ENCODE data around the gene EIF3L.

EIF3L gene

DNA sequence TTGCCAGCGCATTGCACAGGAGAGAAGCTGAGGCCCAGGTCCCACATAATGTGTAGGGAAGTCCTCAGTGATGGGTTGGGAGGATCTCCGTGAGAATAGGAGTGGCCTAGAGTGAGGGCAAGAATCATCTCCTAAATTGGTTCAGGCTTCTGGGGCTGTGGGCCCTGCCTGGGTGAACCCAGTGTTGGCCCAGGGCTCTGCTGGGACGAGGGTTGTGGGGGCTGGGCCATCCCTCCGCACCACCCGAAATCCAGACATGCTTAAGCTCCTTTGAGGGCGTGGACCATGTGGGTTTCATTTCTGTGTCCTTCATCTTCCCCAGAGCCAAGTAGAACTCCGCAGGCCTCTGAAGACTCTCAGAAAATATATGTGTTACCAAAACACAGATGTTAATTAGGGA is 60.5 kb downstream of the EIF3L start:
- Histone ChIP-seq H3K9me3 (ENCODE audit: severe bottlenecking) (no peaks in the 10 kb centered on the region), H3K4me3 (ENCODE audit: low read depth, low read length) (no peak overlapping the region), H3K27ac (no peak overlapping the region), H3K36me3 (no peaks in the 10 kb centered on the region; the same call in 1 of the 2 replicates), H3K27me3 (ENCODE audit: insufficient read depth, low read depth, severe bottlenecking) (no peaks in the 10 kb centered on the region)
- DNase-seq = no peak
- TF ChIP-seq, protein P1, sequence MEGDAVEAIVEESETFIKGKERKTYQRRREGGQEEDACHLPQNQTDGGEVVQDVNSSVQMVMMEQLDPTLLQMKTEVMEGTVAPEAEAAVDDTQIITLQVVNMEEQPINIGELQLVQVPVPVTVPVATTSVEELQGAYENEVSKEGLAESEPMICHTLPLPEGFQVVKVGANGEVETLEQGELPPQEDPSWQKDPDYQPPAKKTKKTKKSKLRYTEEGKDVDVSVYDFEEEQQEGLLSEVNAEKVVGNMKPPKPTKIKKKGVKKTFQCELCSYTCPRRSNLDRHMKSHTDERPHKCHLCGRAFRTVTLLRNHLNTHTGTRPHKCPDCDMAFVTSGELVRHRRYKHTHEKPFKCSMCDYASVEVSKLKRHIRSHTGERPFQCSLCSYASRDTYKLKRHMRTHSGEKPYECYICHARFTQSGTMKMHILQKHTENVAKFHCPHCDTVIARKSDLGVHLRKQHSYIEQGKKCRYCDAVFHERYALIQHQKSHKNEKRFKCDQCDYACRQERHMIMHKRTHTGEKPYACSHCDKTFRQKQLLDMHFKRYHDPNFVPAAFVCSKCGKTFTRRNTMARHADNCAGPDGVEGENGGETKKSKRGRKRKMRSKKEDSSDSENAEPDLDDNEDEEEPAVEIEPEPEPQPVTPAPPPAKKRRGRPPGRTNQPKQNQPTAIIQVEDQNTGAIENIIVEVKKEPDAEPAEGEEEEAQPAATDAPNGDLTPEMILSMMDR (IDR thresholded peaks at IDR 0.05; ENCODE audit: low read depth, low read length) = no peak

DNA sequence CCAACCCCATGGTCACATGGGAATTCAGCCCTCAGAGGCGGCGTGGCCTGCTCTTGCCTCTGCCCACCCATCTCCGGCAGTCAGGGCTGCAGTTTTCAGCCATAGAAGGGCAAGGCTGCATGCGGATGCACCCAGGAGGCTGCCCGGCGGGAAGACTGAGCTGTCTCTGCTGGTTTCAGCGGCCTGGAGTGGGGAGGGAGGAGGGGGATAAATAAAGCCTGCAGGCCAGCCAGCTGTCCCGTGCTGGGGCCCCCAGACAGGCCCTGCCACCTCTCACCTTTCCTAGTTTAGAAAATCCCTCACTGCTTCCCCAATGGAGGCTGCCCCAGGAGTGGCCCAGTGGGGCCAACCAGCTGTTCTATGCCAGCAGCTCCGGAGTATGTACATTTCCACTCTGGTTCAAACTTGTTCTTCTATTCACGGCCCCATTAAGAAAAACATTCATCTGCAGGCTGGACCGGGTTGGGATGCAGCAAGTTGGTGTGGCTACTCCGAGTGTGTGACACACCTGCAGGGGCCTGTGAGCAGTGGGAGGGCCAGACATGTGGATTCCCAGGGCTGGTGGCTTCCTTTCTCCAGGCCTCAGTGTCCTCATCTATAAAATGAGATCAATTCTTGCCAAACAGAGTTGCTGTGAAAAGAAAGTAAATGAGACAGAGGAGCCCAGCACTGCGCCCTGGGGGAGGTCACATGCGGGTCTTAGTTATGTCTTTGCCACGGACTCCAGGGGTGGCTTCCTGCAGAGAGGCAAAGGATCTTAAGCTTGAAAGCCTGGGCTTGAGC is 61.9 kb downstream of the EIF3L start:
- Histone ChIP-seq H3K9me3 (ENCODE audit: severe bottlenecking) (no peaks in the 10 kb centered on the region), H3K27ac (peak overlapping the region; percentile 68), H3K36me3 (no peaks in the 10 kb centered on the region; the same call in 1 of the 2 replicates), H3K4me3 (ENCODE audit: low read depth, low read length) (no peak overlapping the region), H3K27me3 (ENCODE audit: insufficient read depth, low read depth, severe bottlenecking) (no peaks in the 10 kb centered on the region)
- TF ChIP-seq, protein P1 (IDR thresholded peaks at IDR 0.05; ENCODE audit: low read depth, low read length) = no peak
- peak; percentile 59 for DNase-seq

DNA sequence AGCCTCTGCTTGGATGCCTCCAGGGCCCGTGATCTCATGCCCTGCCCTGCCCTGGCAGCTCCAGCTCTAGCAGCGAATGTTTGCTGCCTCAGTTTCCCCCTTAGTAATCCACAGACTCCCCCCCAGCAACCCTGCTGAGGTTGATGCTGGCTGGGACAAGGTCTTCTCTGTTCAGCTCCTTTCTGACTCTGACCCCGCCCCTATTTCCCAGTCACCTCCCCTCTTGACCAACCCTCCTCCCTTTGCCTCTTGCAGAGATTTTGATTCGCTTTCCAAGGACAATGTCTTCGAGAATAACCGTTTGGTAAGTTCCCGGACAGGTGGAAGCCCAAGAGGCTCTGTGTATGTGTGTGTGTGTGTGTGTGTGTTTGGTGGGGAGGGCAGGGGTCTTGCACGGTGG is 62.5 kb downstream of the EIF3L start:
- DNase-seq = no peak
- TF ChIP-seq, protein P1 (IDR thresholded peaks at IDR 0.05; ENCODE audit: low read depth, low read length) = no peak

DNA sequence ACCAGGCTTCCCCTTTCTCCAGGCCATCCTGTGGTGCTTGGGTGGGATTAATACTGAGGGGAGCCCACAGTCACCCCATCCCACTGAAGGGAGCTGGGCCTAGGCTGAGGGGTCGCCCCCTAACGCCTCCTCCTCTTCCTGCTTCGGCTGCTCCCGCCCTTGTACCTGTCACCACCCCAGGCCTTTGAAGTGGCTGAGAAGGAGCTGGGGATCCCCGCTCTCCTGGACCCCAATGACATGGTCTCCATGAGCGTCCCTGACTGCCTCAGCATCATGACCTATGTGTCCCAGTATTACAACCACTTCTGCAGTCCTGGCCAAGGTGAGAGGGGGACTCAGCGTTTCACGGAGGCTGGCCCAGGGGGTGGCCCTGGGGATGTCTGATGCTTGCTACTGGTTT is 63.0 kb downstream of the EIF3L start:
- Histone ChIP-seq H3K27ac (no peak overlapping the region), H3K4me3 (ENCODE audit: low read depth, low read length) (no peak overlapping the region), H3K27me3 (ENCODE audit: insufficient read depth, low read depth, severe bottlenecking) (no peaks in the 10 kb centered on the region), H3K36me3 (no peaks in the 10 kb centered on the region; the same call in 1 of the 2 replicates), H3K9me3 (ENCODE audit: severe bottlenecking) (no peaks in the 10 kb centered on the region)
- TF ChIP-seq, protein P1 (IDR thresholded peaks at IDR 0.05; ENCODE audit: low read depth, low read length) = no peak
- no peak for DNase-seq

More for the DNA sequence above, 62.5 kb downstream of the EIF3L start:
- Histone ChIP-seq H3K27me3 (ENCODE audit: insufficient read depth, low read depth, severe bottlenecking) (no peaks in the 10 kb centered on the region), H3K36me3 (no peaks in the 10 kb centered on the region; the same call in 1 of the 2 replicates), H3K9me3 (ENCODE audit: severe bottlenecking) (no peaks in the 10 kb centered on the region), H3K27ac (no peak overlapping the region; the same call in 1 of the 2 replicates), H3K4me3 (ENCODE audit: low read depth, low read length) (no peak overlapping the region)

DNA sequence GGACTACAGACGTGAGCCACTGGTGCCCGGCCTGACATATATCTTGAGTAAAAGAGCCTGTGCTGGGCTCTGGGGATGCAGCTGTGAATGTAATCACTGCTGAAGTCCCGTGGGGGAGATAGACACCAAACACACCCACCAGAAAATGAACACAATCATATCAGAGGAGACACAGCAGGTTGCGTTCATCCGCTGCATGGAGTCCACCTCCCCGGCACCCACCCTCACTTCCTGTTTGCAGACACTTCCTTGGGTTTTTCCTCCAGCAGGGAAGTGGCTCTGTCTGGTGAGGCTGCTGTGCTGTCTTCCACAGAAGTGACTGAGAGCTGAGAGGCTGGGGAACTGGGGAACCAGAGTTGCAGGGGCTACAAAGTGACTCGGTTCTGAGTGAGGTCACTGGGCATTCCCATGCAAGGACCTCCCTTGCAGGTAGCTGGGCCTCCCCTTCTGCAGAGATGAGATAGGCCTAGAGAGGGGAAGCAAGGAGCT is 64.1 kb downstream of the EIF3L start:
- Histone ChIP-seq H3K36me3 (no peaks in the 10 kb centered on the region; the same call in 1 of the 2 replicates), H3K9me3 (ENCODE audit: severe bottlenecking) (no peaks in the 10 kb centered on the region), H3K4me3 (ENCODE audit: low read depth, low read length) (no peak overlapping the region), H3K27ac (no peak overlapping the region; the same call in 1 of the 2 replicates), H3K27me3 (ENCODE audit: insufficient read depth, low read depth, severe bottlenecking) (no peaks in the 10 kb centered on the region)
- TF ChIP-seq, protein P1 (IDR thresholded peaks at IDR 0.05; ENCODE audit: low read depth, low read length) = no peak
- DNase-seq = no peak
